Measurements from ENCODE around the gene ZNF525.
"Not testable (repeated sequence)": the region's sequence is repeated elsewhere in the genome, so short reads cannot be mapped to it uniquely, and the experiment has no call there.

ZNF525 gene

GRCh38 chr19:53365134-53365898, at the start of gene ZNF525:
ZNF525 (plus strand) TSS chr19:53365705; CDS start chr19:53372282, 6,577 bp downstream.
- peak; percentile 87 for DNase-seq

- DNase-seq, result no peak
Measured at GRCh38 chr19:53328967-53329366, 36.5 kb upstream of the ZNF525 start.

- DNase-seq, result no peak
Measured at GRCh38 chr19:53332484-53332883, 33.0 kb upstream of the ZNF525 start.

GRCh38 chr19:53333066-53333462, 32.4 kb upstream of the ZNF525 start:
- DNase-seq, result peak; percentile 53

GRCh38 chr19:53333463-53334449, 31.7 kb upstream of the ZNF525 start, which contains the start of gene ZNF845:
ZNF845 (plus strand) TSS chr19:53333749; CDS start chr19:53341308, 7,559 bp downstream.
- peak; percentile 83 for DNase-seq

GRCh38 chr19:53344403-53344802, 21.1 kb upstream of the ZNF525 start:
- not testable (repeated sequence) for DNase-seq

- DNase-seq, result no peak
Measured at GRCh38 chr19:53355739-53356138, 9.8 kb upstream of the ZNF525 start.

GRCh38 chr19:53357821-53358581, 7.5 kb upstream of the ZNF525 start:
- DNase-seq, result no peak

- not testable (repeated sequence) for DNase-seq
Measured at GRCh38 chr19:53360056-53360455, 5.4 kb upstream of the ZNF525 start.

- peak; percentile 76 for DNase-seq
Measured at GRCh38 chr19:53365899-53366493, 491 bp downstream of the ZNF525 start.

- DNase-seq, result no peak
Measured at GRCh38 chr19:53372196-53372595, 6.7 kb downstream of the ZNF525 start.

GRCh38 chr19:53374288-53374687, 8.8 kb downstream of the ZNF525 start:
- DNase-seq, result no peak

- DNase-seq, result no peak
Measured at GRCh38 chr19:53374743-53375142, 9.2 kb downstream of the ZNF525 start.

- no peak for DNase-seq
Measured at GRCh38 chr19:53381376-53381775, 15.9 kb downstream of the ZNF525 start.

GRCh38 chr19:53388168-53388567, 22.7 kb downstream of the ZNF525 start:
- no peak for DNase-seq

- no peak for DNase-seq
Measured at GRCh38 chr19:53388904-53389303, 23.4 kb downstream of the ZNF525 start.

- no peak for DNase-seq
Measured at GRCh38 chr19:53389571-53389970, 24.1 kb downstream of the ZNF525 start.

- DNase-seq, result no peak
Measured at GRCh38 chr19:53389978-53390377, 24.5 kb downstream of the ZNF525 start.

- DNase-seq, result no peak
Measured at GRCh38 chr19:53394522-53394973, 29.0 kb downstream of the ZNF525 start.

GRCh38 chr19:53394974-53395839, 29.7 kb downstream of the ZNF525 start, which contains the start of gene ZNF765:
ZNF765 (plus strand) TSS chr19:53395149; CDS start chr19:53398016, 2,867 bp downstream.
- DNase-seq, result peak; percentile 86

All from DMS79 treated with DMSO at 0.1 percent for 48 hours (cell line).